SK-N-MC (cell line): ENCODE results near the gene DMAP1.

ENCODE experiments used
- EZH2 ChIP-seq: fragments of 200-600 bp; sonication (generic); IDR thresholded peaks from one replicate; pipeline ENCODE4 v1.6.1; 2017; ENCODE audit warnings: antibody characterized with exemption
- POLR2AphosphoS5 ChIP-seq: IDR thresholded peaks from 2 replicates; pipeline ENCODE4 v1.6.1; 2012; ENCODE audit warnings: mild to moderate bottlenecking, low read depth, low read length, borderline replicate concordance

DNA sequence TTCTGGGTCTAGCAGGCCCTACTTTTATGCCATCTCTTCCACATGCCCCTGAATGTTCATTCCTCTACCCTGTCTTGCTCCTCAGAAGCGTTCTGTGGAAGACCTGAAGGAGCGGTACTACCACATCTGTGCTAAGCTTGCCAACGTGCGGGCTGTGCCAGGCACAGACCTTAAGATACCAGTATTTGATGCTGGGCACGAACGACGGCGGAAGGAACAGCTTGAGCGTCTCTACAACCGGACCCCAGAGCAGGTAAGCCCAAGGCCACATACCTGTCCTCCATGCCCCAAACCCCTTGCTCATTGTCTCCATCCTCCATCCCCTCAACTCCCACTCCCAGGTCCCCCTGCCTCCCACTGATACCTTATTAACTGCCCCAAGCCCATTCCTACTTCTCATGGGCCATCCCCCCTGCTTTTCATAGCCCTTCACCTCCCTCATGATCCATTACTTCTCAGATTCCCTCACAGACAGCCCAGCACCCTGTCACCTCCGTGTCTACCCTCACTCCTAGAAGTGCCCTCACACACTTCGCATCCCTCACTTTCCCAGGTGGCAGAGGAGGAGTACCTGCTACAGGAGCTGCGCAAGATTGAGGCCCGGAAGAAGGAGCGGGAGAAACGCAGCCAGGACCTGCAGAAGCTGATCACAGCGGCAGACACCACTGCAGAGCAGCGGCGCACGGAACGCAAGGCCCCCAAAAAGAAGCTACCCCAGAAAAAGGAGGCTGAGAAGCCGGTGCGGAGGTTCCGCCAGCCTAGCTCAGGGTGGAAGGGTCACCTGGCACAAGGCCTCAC is 5.4 kb downstream of the DMAP1 start:
- TF ChIP-seq POLR2AphosphoS5 (no peak), EZH2 (no peak)
